HepG2 (cell line): ENCODE measurements around the gene CCDC59. TPM values are rescaled to one million over a fixed set of nuclear protein-coding genes. Genes with fewer than 3 reads are reported as not detected.
A peak's percentile ranks its signal among the peaks of the same experiment; 100 is the strongest.

Source experiments
- ATAD3A ChIP-seq: sonication (generic); formaldehyde crosslinking; IDR thresholded peaks from 2 replicates; pipeline ENCODE4 v1.4.0; 2020; ENCODE audit warnings: missing genetic modification reagents
- ATF4 ChIP-seq, 2 experiments: fragments of 450-650 bp in 1 of 2; sonication (generic) in 1 of 2; formaldehyde crosslinking; IDR thresholded peaks; 2 replicates each; pipeline versions ENCODE4 v1.5.0 to v1.8.0; 2020 to 2022; ENCODE audit warnings: mild to moderate bottlenecking in 1 of 2, missing genetic modification reagents in 1 of 2
- BATF2 ChIP-seq: sonication (generic); formaldehyde crosslinking; IDR thresholded peaks from 2 replicates; pipeline ENCODE4 v1.8.0; 2022; ENCODE audit warnings: mild to moderate bottlenecking, missing genetic modification reagents, moderate library complexity
- FOSL2 ChIP-seq: sonication (generic); formaldehyde crosslinking; IDR thresholded peaks from 2 replicates; pipeline ENCODE4 v1.4.0; 2020; ENCODE audit warnings: missing genetic modification reagents
- HNF4A ChIP-seq: sonication (generic); formaldehyde crosslinking; IDR thresholded peaks from 2 replicates; pipeline ENCODE4 v1.4.0; 2020; ENCODE audit warnings: missing genetic modification reagents
- KLF15 ChIP-seq: sonication (generic); formaldehyde crosslinking; IDR thresholded peaks from 2 replicates; pipeline ENCODE4 v1.8.1; 2023; ENCODE audit warnings: borderline replicate concordance, mild to moderate bottlenecking, inconsistent platforms, missing genetic modification reagents, mixed read lengths
- NCOA5 ChIP-seq: sonication (generic); formaldehyde crosslinking; IDR thresholded peaks from 2 replicates; pipeline ENCODE4 v1.4.0; 2020; ENCODE audit warnings: missing genetic modification reagents
- NFKB2 ChIP-seq: sonication (generic); formaldehyde crosslinking; IDR thresholded peaks from 2 replicates; pipeline ENCODE4 v1.4.0; 2020; ENCODE audit warnings: missing genetic modification reagents, borderline replicate concordance
- NR3C1 ChIP-seq: sonication (generic); formaldehyde crosslinking; IDR thresholded peaks from 2 replicates; pipeline ENCODE4 v1.4.0; 2020; ENCODE audit warnings: missing genetic modification reagents
- RBM22 ChIP-seq: fragments of 200-400 bp; formaldehyde crosslinking; optimal IDR thresholded peaks from 2 replicates; pipeline ENCODE3; 2017; ENCODE audit warnings: mild to moderate bottlenecking, low read length, moderate library complexity
- SOX13 ChIP-seq, 3 experiments: fragments of 450-650 bp in 1 of 3; sonication (generic) in 1 of 3; formaldehyde crosslinking in 1 of 3; IDR thresholded peaks in 2 of 3; conservative IDR thresholded peaks in 1 of 3; 2 replicates each; pipeline versions ENCODE4 v1.5.0 to v1.6.1; 2016 to 2020; ENCODE audit warnings: antibody characterized with exemption in 1 of 3, mild to moderate bottlenecking in 1 of 3, missing compliant biosample characterization in 1 of 3, missing genetic modification reagents in 1 of 3, moderate library complexity in 1 of 3
- SOX6 ChIP-seq, 2 experiments: fragments of 450-650 bp in 1 of 2; sonication (generic) in 1 of 2; formaldehyde crosslinking in 1 of 2; IDR thresholded peaks; 2 replicates each; pipeline versions ENCODE4 v1.4.0 to v1.6.1; 2017 to 2020; ENCODE audit warnings: antibody characterized with exemption in 1 of 2, mild to moderate bottlenecking in 1 of 2, missing genetic modification reagents in 1 of 2
- ZBTB25 ChIP-seq: IDR thresholded peaks from 2 replicates; pipeline ENCODE4 v1.6.1; 2018; ENCODE audit warnings: missing genetic modification reagents
- ZNF12 ChIP-seq: sonication (generic); formaldehyde crosslinking; IDR thresholded peaks from 2 replicates; pipeline ENCODE4 v1.5.0; 2020; ENCODE audit warnings: missing genetic modification reagents
- ZNF230 ChIP-seq: sonication (generic); formaldehyde crosslinking; IDR thresholded peaks from 2 replicates; pipeline ENCODE4 v1.4.0; 2020; ENCODE audit warnings: mild to moderate bottlenecking, missing genetic modification reagents
- ZNF282 ChIP-seq: fragments of 450-650 bp; IDR thresholded peaks from 2 replicates; pipeline ENCODE4 v1.6.1; 2018; ENCODE audit not compliant: partially characterized antibody
- ZNF333 ChIP-seq: sonication (generic); formaldehyde crosslinking; IDR thresholded peaks from 2 replicates; pipeline ENCODE4 v1.4.0; 2020; ENCODE audit warnings: mild to moderate bottlenecking, missing genetic modification reagents, borderline replicate concordance
- ZNF605 ChIP-seq: sonication (generic); formaldehyde crosslinking; IDR thresholded peaks from 2 replicates; pipeline ENCODE4 v1.8.0; 2022; ENCODE audit warnings: mild to moderate bottlenecking, missing genetic modification reagents
- ZNF609 ChIP-seq: sonication (generic); formaldehyde crosslinking; IDR thresholded peaks from 2 replicates; pipeline ENCODE4 v1.4.0; 2020; ENCODE audit warnings: mild to moderate bottlenecking, missing genetic modification reagents, borderline replicate concordance
- ZNF678 ChIP-seq: sonication (generic); formaldehyde crosslinking; IDR thresholded peaks from 2 replicates; pipeline ENCODE4 v1.4.0; 2020; ENCODE audit warnings: mild to moderate bottlenecking, missing genetic modification reagents
- ZSCAN12 ChIP-seq: sonication (generic); formaldehyde crosslinking; IDR thresholded peaks from 2 replicates; pipeline ENCODE4 v1.9.0; 2021; ENCODE audit warnings: mild to moderate bottlenecking, missing genetic modification reagents
- polyA plus RNA-seq, 8 experiments: library from polyadenylated mRNA; depleted of rRNA in 3 of 8; stranded (reverse) in 7 of 8; unstranded in 1 of 8; fragments of >200 nt; fragmentation: Illumina TruSeq in 4 of 8; extraction: Trizol in 4 of 8; gene quantifications; 2 replicates each; pipeline versions ENCODE4 v1.2.1 to v1.2.3, GENCODE V29; 2011 to 2016; ENCODE audit warnings: low read depth in 4 of 8, missing spikeins in 1 of 8, mixed read lengths in 1 of 8; ENCODE audit not compliant: insufficient read depth in 1 of 8
- total RNA-seq, 5 experiments: library from RNA; depleted of rRNA; stranded (reverse); fragments of >200 nt; fragmentation: Illumina TruSeq; extraction: Trizol; gene quantifications; 2 replicates each; pipeline ENCODE4 v1.2.3, GENCODE V29; 2016; ENCODE audit warnings: low read depth in 1 of 5

The CCDC59 gene
- total and polyA plus RNA-seq, 2 of the 13 experiments (the other 11 are each of a cell fraction or from before 2014, with no cell fraction given), result 16.1 to 81.3 TPM

- TF ChIP-seq HNF4A (CRISPR knock-in tag), result peak; percentile 44
- TF ChIP-seq KLF15 (CRISPR knock-in tag), result no peak; the same call in 1 of the 2 replicates
- peak; percentile 97 for TF ChIP-seq ZBTB25 (CRISPR knock-in tag)
- TF ChIP-seq ZNF609 (CRISPR knock-in tag), result peak; percentile 59; the same call in 1 of the 2 replicates
- TF ChIP-seq ZNF333, result peak; percentile 71; the same call in 1 of the 2 replicates
- TF ChIP-seq ZNF605 (CRISPR knock-in tag), result peak; percentile 87
- TF ChIP-seq NR3C1, result no peak
- peak; percentile 51; the same call in 1 of the 2 replicates for TF ChIP-seq ZNF678 (CRISPR knock-in tag)
- TF ChIP-seq ZNF12, result no peak
- peak; percentile 74 for TF ChIP-seq FOSL2 (CRISPR knock-in tag)
- peak; percentile 91 for TF ChIP-seq ZNF230
- no peak for TF ChIP-seq ATAD3A (CRISPR knock-in tag)
- TF ChIP-seq ZNF282, result no peak
- peak in 1 of 2 experiments; percentile 65; a peak in 2 of 4 replicates for TF ChIP-seq ATF4 (CRISPR knock-in tag; IDR thresholded peaks at IDR 0.05)
- TF ChIP-seq SOX6 (IDR thresholded peaks at IDR 0.05), result no peak
- peak; percentile 86 for TF ChIP-seq SOX6 (CRISPR knock-in tag; IDR thresholded peaks at IDR 0.05)
- no peak for TF ChIP-seq NCOA5 (CRISPR knock-in tag)
- TF ChIP-seq SOX13 (IDR thresholded peaks at IDR 0.05), result 0 out of 2 replicates have a peak, but pooled peaks have one; percentile 29
- TF ChIP-seq SOX13 (CRISPR knock-in tag; conservative IDR thresholded peaks at IDR 0.05 in 1 of 2, IDR thresholded peaks at IDR 0.05 in 1 of 2), result peak in 1 of 2 experiments; percentile 45; a peak in 2 of 4 replicates
- TF ChIP-seq RBM22, result peak; percentile 62
- TF ChIP-seq NFKB2 (CRISPR knock-in tag), result peak; percentile 72; the same call in 1 of the 2 replicates
- no peak for TF ChIP-seq BATF2 (CRISPR knock-in tag)
- no peak for TF ChIP-seq ZSCAN12 (CRISPR knock-in tag)
Measured at GRCh38 chr12:82358200-82359114, at the start of gene CCDC59, which contains the start of gene METTL25 (continued).
